SHP77 (cell line): Measurements from ENCODE around the gene LTO1.

ENCODE experiments used
- DNase-seq, 2 experiments: peaks; one replicate each; lab custom pipeline; 2025; lab: John Stamatoyannopoulos, UW

Gene LTO1, protein sequence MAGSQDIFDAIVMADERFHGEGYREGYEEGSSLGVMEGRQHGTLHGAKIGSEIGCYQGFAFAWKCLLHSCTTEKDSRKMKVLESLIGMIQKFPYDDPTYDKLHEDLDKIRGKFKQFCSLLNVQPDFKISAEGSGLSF

DNA sequence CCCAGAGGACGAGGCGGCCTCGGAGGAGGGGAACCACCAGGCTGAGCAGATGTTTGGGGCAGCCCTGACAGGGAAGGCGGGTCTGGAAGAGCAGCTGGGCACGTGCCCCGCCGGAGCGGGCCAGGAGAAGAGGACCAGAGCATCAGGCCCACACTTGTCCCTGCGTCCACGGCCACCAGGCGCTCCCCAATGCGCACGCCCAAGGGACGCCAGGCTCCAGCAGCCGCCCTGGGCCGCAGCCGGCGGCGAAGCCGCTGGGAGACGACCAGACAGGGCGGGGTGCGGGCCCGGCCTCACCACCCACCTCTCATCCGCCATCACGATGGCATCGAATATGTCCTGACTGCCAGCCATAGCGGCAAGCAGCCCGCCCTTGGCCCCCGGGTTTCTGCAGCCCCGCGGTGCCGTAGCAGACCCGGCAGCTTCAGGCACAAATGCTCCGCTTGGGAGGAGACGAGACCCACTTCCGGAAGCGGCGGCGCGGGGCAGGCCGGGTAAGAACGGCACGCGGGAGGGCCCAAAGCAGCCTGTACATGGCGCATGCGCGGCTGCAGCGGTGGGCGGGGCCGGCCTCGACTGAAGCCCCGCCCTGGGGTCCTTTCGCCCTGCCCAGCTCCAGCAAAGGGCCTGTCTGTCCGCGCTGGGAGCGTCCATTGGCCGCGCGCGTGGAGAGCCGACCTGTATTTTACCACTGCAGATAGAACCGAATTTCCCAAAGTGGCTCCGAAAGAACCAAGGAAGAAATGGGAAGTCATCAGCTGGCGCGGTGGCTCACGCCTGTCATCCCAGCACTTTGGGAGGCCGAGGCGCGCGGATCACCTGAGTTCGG is at the start of gene LTO1:
Gene LTO1 (minus strand): TSS at position 468 of the 829 bp plus-strand sequence. CDS start 114 bp downstream, at position 354.
- peak; percentile 91 to 93 for DNase-seq

DNA sequence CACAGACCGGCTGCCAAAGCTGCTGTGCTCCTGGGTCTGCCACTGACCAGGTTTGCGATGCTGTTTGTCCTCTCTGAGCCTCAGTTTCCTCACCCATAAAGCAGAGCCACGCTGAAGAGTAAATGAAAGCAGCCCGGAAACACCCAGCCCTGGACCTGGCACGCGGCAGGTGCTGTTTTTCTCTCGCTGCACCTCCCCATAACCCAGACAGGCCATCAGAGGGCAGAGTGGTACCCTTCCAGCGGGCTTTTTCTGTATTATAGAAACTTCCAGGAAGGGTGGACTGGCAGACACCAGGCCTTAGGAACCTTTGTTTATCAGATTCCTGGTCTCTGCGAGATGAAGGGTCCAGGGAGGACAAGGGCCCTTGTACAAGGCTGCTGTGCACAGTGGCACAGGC is 46.6 kb upstream of the LTO1 start:
- peak; percentile 63 to 70 for DNase-seq

DNA sequence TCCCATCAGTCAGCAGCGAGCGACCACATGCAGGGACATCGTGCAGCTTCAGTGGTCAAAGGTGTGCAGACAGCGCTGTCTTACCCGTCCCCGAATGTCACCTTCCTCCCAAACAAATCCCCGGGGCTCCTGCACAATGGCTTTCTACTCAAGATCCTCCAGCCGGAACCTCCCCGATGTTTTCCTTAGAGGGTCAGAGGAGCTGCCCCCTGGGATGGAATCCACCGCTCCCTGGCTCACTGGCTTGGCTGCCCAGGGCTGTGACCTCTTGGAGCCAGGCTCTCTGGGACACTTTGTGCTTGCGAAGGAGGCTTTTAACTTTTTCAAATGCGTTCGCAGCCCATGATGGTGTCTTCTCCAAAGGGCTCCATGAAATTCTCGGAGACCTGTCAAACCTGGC is 46.0 kb upstream of the LTO1 start:
- DNase-seq = no peak

DNA sequence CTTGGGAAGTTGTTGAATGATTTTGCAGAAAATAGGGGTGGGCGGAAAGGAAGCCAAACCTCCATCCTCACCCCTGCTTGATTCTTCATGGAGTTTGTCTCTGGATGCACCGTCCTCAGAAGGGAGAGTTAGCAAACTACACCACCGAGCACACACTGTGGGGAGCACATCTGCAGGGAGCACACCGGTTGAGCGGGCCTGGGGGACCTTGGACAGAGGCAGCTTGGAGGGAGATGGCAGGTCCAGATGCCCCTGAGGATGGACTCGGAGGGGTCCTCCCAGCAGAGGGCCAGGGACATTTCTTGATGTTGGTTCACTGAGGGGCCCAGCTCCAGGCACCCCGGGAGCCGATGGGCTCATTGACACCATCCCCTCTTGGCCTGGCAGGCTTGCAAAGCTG is 43.8 kb upstream of the LTO1 start:
- no peak for DNase-seq

DNA sequence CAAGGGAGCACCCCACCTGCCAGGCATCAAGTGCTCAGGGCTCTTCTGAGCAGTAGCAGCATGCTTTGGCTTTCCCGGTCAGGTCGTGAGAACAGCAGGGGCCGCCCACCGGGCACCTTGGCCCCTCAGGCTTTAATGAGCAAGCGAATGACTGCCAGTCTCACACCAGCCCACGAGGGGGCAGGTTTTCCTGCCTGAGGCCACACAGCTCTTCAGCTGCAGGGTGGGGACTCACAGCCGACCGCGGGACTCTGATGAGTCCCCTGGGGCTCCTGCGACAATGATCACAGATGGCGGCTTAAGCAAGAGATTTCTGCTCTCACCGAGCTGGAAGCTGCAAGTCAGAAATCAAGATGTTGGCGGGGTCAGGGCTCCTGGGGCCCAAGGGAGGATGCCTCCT is 43.0 kb upstream of the LTO1 start:
- DNase-seq = peak; percentile 63 to 75

DNA sequence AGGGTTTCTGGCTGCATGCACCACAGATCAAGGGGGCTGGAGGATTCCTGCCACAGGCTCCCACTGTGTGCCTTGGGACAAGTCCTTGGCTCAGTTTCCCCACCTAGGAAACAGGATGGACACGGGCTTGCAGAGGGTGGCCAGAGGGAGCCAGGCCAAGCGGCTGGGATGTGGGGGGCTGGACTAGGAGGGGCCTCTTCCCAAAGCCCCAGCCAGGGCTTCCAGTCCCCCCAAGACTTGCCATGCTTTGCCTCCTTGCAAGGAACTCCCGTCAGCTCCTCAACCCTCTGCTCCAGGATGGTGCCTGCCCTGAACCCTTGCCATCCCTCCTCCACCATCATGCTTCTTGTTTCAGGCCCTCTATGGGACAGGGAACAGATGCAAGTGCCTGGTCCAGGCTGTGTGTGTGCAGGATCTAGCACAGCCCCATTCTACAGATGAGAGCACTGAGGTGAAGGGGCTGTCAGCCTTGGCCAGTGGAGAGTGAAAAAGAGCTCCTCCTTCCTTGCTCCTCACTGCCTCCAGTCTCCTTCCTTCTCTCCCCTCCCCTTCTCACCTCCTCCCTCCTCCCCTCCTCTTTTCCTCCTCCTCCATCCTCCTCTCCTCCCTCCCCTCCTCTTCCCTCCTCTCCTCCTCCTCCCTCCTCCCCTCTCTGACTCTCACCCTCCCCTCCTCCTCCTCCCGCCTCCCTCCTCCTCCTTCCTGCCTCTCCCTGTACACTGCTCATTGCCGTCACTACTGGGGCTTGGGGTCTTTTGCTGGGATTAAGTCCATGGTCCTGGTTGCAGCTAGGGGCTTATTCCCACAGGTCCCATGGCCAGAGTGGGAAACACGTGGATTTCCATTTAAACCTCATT is 42.0 kb upstream of the LTO1 start:
- DNase-seq = no peak

DNA sequence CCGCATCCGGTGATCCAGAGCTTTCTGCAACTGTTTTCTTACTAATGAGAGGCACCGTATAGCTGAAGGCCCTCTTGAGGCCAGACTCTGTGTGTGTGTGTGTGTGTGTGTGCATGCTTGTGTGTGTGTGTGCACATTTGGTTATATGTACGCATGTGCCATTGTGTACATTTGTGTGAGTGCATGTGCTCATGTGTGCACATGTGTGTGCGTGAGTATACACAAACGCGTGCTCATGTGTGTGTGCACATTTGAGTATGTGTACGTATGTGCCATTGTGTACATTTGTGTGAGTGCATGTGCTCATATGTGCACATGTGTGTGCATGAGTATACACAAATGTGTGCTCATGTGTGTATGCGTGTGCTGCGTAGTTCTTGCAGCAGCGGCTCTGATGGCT is 40.9 kb upstream of the LTO1 start:
- DNase-seq = no peak

DNA sequence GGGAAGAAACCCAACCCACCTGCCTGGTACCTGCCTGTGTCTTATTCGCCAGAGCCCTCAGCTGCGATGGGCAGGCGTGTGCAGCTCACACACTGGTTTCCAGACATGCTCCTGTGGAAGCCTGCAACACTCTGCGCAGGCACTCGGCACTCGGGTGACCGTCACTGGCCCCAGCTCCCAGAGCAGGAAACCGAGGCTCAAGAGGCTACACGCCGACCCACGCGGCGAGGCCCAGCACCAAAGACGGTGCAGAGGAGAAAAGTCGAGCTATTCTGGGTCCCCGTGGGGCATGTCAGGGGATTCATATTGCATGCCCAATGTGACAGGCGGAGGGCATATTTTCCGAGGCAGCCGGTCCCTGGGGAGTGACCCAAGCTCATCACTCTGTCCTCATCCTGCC is 40.3 kb upstream of the LTO1 start:
- no peak for DNase-seq

DNA sequence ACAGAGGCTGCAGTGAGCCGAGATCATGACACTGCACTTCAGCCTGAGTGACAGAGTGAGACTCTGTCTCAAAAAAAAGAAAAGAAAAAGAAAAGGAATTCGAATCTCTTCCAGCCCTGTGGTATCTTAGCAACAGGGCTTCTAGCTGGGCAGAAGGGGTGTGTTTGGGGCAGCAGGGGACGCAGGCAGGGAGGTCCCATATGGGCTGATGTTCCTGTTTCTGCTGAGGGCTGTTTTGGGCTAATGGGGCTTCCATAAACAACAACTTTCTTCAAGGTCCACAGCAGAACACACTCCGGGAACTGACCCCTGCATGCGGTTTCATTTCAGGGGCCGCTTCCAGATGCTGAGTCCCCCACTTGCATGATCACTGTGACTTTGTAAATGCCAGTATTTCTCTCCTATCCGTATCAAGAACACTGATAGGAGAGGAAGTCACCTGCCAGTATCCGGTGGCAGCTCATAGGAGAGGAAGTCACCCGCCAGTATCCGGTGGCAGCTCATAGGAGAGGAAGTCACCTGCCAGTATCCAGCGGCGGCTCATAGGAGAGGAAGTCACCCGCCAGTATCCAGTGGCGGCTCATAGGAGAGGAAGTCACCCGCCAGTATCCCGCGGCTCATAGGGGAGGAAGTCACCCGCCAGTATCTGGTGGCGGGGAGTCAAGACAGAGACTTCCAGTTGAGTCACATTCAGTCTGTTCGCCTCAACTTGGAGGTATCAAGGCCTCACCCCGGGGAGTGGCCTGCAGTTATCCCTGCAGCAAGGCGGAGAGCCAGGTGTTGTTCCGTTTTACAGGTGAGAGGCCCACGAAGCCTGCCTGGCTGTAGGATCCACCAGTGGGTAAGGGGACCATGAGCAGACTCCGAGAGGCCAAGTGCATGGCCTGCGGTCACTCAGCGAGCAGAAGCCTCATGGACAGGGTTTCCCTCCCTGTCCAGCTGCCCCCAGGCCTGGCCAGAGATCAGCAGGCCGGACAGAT is 37.0 kb upstream of the LTO1 start:
- DNase-seq = no peak

DNA sequence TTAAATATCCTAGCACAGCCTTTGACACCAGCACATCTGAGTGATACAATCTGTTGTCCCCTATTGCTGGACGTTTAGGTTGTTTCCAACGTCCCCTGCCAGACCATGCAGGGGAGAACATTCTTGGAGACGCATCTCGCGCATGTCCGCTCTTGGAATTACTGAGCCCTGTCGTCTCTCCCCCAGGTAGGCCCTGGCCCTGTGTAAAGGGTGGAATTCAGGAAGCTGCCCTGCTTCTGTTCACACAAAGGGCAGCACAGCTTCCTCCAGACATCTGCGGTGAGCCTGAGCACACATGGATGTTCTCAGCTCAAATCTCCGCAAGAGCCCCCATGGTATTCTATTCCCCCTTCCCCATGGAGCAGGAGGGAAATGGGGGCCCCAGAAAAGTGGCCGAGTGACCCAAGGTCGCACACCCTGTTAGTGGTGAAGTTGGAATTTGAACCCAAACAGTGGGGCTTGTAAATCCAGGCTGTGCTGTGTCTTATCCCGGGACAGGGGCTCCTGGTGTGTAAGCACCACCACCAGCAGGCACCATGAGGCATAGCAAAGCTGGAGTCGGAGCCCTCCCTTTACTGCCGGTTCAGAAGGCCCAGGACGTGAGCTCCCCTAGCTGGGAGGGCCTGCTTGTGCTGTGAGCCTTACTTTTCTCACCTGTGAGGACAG is 33.7 kb upstream of the LTO1 start:
- no peak for DNase-seq

DNA sequence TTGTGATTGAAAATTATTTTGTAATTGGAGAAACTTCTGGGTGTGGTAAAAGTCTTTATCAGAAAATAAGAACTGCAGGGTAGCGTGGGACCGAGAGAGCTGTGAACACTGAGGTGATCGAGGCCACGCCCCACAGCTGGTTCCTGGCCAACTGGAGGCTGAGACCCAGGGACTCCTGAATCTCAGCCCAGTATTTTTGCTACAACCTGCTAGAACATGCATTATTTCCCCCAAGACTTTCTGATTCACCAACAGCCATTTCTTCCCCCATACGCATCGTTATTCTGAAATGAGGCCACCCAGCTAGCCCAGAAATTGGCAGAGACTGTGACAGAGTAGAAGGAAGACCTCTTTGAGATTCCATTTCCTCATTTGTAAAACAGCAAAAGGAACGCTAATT is 32.0 kb upstream of the LTO1 start:
- no peak for DNase-seq

DNA sequence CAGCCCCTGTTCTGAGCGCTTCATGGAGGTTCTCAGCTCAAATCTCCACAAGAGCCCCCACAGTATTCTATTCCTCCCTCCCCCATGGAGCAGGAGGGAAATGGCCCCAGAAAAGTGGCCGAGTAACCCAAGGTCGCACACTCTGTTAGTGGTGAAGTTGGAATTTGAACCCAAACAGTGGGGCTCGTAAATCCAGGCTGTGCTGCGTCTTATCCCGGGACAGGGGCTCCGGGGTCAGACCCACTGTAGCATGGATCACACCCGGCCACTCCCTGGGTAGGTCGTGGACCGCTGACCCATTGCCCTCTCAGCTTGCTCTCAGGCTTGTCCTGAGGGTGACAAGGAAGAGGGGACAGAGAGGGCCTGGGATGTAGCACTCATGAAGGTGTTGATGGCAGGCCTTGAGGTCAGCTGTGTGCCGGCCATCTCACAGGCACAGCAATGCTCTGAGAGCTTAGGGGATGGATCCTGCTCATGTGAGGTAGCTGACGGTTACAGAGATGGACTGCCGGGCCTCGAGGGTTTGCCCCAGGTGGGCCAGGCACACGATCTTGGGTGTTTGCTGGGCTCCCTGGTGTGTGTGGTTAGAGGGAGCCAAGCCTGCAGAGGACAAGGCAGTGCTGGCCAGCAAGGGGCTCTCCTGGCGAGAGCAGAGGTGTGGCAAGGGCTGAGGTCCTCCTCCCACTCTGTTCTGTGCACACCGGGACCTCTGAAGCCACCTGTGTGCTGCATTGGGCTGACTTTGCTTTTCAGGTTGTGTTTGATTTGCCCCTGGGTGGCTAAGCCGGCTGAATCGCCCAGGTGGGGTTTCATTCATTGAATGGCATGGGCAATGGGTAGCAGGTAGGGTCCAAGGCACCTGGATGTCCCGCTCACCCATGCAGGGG is 31.0 kb upstream of the LTO1 start:
- DNase-seq = no peak

DNA sequence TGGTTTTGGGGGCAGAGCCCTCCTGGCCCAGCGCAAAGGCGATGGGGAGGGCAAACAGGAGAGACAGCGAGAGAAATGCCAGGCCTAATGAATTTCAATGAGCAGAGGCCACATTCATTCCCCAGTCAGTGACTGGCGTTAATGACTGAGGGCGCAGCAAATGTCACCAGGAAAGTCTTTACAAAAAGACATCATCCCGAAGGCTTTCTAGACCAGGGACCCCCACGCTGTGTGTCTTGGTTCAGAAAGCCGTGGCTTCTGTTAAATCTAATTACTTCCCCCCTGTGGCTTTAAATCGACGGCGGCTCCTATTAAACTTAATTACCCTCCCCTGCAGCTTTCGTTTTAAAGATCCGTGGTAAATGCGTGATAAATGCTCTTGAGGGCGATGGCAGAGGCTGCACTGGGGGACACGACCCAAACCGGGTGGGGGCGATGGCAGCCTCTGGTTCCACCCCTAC is 30.2 kb upstream of the LTO1 start:
- DNase-seq = no peak

DNA sequence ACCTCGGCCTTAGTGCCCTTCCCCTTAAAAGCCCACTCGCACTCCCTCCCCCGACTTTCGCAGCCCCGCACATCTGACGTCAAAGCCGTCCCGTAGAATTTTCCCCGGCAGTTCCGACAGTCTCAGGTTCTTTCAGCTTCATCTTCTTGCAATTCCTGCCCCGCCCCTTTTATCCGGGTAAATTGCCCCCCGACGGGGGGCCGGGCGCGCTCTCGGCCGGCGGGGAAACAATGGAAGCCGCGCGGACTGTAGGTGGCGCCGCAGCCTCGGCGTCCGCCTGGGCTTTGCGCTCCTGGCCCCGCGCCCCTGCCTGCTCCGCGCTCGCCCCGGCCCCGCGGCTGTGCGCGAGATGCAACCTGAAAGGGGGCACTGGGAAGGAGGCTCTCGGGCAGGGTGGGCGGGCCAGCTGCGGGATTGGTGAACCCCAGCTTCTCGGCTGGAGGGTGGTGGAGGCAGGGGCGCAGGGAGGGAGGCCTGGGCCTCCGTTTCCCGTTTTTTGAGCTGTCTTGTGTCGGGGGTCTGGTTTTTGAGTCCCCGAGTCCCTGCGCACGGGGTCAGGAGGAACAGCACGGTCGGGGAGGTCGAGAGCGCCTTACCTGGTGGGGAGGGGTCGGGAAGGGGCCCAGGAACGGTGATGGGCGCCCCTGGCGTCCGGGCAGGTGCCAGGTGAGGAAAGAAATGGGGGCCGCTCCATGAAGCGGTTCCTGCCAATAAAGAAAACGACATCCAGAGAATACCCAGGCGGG is 29.5 kb upstream of the LTO1 start:
- DNase-seq = no peak

DNA sequence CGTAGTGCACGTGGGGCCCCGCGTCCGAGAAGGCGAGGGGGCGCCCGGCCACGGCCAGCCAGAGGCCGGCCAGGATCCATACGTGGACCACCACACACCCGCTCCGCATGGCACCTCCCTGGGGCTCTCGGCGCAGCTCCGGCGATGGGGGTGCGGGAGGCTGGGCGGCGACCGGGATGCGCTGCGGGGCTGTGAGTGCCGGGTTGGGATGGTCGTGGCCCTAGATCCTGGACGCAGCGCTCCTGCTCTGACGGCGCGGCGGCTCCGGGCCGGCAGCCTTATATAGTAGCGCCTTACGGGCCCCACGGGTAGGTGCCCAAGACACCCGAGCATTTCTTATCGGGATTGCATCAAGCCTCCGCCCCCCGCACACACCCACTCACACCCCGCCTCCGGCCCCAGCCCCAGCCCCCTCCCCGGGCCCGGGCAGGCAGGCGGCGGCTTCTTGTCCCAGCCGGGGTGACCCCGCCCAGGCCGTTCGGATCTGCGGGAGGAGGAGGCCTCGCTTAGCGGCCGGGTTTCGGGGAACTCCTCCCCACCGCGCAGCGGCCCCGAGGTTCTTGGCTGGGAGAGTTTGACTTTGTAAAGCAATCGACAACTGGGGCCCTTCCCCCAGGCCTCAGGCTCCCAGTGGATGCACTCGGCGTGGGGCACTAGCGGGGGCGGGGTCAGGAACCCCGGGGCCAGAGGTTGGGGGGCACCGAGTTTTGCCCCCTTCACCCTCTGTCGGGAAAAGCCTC is 28.8 kb upstream of the LTO1 start, which contains the start of gene FGF19:
Gene FGF19 (minus strand): TSS at position 255 of the 740 bp plus-strand sequence. CDS start 146 bp downstream, at position 109.
- no peak for DNase-seq

DNA sequence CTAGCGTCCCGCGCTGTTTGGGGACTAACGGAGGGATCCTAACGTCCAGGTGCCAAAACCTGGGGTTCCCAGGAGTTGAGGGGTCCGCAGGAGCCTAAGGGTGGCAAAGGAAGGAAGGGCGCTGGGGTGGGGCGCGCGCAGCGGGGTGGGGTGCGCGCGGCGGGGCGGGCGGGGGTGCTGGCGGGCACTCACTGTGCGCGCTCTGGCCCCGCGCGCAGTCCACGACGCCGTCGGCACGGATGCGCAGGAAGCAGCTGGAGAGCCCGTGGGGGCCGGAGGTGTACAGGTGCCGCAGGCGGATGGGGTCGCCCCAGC is 28.3 kb upstream of the LTO1 start:
- DNase-seq = no peak

DNA sequence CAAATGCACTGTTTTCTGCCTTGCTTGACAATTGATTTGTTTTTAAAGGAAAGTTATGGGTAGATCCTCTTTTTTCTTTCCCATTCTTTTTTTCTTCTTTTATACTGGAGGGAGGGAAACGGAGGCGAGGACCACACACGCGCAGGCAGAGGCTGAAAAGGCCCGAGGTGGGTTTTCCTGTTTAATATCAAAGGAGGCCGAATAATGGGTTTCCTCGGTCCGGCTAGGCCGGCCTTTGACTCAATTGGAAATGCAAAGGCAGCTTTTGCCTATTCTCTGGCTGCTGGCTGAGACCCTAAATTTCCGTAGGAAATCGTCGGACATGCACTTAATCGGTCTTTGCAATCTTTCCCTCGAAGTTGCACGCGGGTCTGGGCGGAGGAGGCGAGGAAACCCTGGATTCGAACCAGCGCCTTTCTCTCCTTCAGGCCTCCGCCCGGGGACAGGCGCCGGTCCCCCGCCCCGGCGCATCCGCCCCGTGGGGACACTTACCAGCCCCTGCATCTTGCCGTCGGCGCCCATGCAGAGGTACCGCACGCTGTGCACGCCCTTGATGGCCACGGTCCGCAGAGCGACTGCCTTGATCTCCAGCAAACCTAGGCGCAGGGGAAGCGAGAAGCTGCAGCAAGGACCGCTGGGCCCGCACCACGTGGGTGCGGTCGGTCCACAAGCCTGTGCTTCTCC is 27.8 kb upstream of the LTO1 start:
- DNase-seq = no peak

DNA sequence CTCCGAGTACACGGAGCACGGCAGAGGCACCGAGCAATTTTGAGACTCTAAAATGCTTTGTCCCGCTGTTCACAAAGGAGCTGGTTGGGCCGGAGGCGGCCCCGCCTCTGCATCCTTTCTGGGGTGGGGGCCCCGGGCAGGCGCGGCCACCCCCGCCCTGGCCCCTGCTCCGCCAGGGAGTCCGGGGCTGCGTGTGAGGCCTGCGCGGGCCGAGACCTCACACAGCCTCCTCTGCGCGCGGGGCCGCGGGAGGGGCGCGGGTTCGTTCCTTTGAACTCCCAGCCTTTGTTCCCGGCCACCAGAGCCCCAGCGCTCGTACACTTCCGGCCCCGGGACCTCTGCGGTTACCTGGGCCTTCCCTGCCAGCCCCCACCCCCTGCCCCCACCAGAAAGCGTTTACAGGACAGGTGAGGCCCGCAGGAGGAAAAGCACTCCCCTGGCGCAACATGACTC is 27.1 kb upstream of the LTO1 start:
- DNase-seq = no peak
